Non-pigmented ciliary epithelial cell (primary cell): Measurements from ENCODE around the gene LAMTOR3.

ENCODE experiments used
- DNase-seq: peaks from one replicate; pipeline ENCODE4 v3.0.0-alpha.2; 2010; ENCODE audit warnings: low read depth

The LAMTOR3 gene

GRCh38 chr4:99894161-99894997 is at the start of gene LAMTOR3:
TSS of gene LAMTOR3 (minus strand) at chr4:99894427. CDS start at chr4:99893963, 464 bp downstream.
- DNase-seq = peak; percentile 44

- no peak for DNase-seq
Observed at GRCh38 chr4:99938243-99938753, 44.1 kb upstream of the LAMTOR3 start.

GRCh38 chr4:99934891-99935290 is 40.7 kb upstream of the LAMTOR3 start:
- DNase-seq = no peak

GRCh38 chr4:99927566-99927965 is 33.3 kb upstream of the LAMTOR3 start:
- no peak for DNase-seq

GRCh38 chr4:99921174-99921573 is 26.9 kb upstream of the LAMTOR3 start:
- DNase-seq = no peak

GRCh38 chr4:99918656-99919055 is 24.4 kb upstream of the LAMTOR3 start:
- no peak for DNase-seq

- DNase-seq = no peak
Observed at GRCh38 chr4:99917575-99917974, 23.3 kb upstream of the LAMTOR3 start.

- DNase-seq = peak; percentile 28
Observed at GRCh38 chr4:99915449-99915848, 21.2 kb upstream of the LAMTOR3 start.

- no peak for DNase-seq
Observed at GRCh38 chr4:99894998-99895397, 771 bp upstream of the LAMTOR3 start.

GRCh38 chr4:99893839-99894160 is 427 bp downstream of the LAMTOR3 start:
- no peak for DNase-seq

GRCh38 chr4:99893029-99893428 is 1.2 kb downstream of the LAMTOR3 start:
- no peak for DNase-seq

- no peak for DNase-seq
Observed at GRCh38 chr4:99891351-99891750, 2.9 kb downstream of the LAMTOR3 start.

- DNase-seq = no peak
Observed at GRCh38 chr4:99887837-99888236, 6.4 kb downstream of the LAMTOR3 start.

GRCh38 chr4:99886146-99886545 is 8.1 kb downstream of the LAMTOR3 start:
- DNase-seq = peak; percentile 32

- DNase-seq = no peak
Observed at GRCh38 chr4:99885687-99886086, 8.5 kb downstream of the LAMTOR3 start.

- no peak for DNase-seq
Observed at GRCh38 chr4:99885063-99885664, 9.1 kb downstream of the LAMTOR3 start.

GRCh38 chr4:99879458-99879857 is 14.8 kb downstream of the LAMTOR3 start:
- no peak for DNase-seq

GRCh38 chr4:99878604-99879003 is 15.6 kb downstream of the LAMTOR3 start:
- DNase-seq = no peak

GRCh38 chr4:99876946-99877345 is 17.3 kb downstream of the LAMTOR3 start:
- DNase-seq = no peak

GRCh38 chr4:99875071-99875470 is 19.2 kb downstream of the LAMTOR3 start:
- no peak for DNase-seq

GRCh38 chr4:99872570-99872969 is 21.7 kb downstream of the LAMTOR3 start:
- no peak for DNase-seq

- no peak for DNase-seq
Observed at GRCh38 chr4:99868126-99868596, 26.1 kb downstream of the LAMTOR3 start.

GRCh38 chr4:99863804-99864203 is 30.4 kb downstream of the LAMTOR3 start:
- DNase-seq = no peak
